Measurements from ENCODE around the gene ATOSA.

- TF ChIP-seq CTCF (IDR thresholded peaks at IDR 0.05; ENCODE audit: insufficient read depth, low read length) (no peak), REST (IDR thresholded peaks at IDR 0.05; ENCODE audit: insufficient replicate concordance, low read depth) (no peak), SPI1 (IDR thresholded peaks at IDR 0.05; ENCODE audit: borderline replicate concordance, low read depth) (no peak), POLR2AphosphoS5 (IDR thresholded peaks at IDR 0.05; ENCODE audit: low read depth) (no peak)
Measured at GRCh38 chr15:52702390-52702789, 23.2 kb upstream of the ATOSA start.
